HG03159 (cell line): ENCODE measurements around the gene FAM131C.

ENCODE experiments used
- ATAC-seq: cut with Tn5 transposase; IDR thresholded peaks from one replicate; pipeline ENCODE4 v1.9.1; 2021; ENCODE audit warnings: mild to moderate bottlenecking, moderate library complexity; ENCODE audit not compliant: unreplicated experiment

FAM131C gene, protein sequence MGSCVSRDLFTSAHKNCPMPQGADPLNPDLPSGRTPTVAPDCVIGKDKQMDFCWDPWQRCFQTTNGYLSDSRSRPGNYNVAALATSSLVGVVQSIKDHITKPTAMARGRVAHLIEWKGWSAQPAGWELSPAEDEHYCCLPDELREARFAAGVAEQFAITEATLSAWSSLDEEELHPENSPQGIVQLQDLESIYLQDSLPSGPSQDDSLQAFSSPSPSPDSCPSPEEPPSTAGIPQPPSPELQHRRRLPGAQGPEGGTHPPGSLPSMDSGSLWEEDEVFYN

GRCh38 chr1:16073490-16074119 lies at the start of gene FAM131C:
FAM131C (minus strand) TSS chr1:16073651; CDS start chr1:16073442, 209 bp downstream.
- no peak for ATAC-seq

DNA sequence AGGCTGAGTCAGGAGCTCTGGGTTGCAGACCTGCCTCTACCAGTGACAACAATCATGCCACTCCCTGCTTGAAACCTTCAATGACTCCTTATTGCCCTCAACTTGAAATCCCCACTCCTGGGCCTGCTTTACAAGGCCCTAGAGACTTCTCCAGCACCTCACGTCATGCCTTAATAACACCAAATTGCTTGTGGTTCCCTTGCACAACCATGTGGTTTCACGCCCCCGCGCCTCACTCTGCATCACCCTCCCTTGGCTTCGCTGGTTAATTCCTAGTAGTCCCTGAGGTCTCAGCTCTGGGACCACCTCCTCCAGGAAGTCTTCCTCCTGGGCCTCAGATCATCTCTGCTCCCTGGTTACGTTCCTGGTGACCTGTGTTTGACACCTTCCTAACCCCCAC lies 49.5 kb upstream of the FAM131C start:
- no peak for ATAC-seq

- ATAC-seq: no peak
Observed at GRCh38 chr1:16122350-16122881, 49.0 kb upstream of the FAM131C start.

GRCh38 chr1:16120940-16121410 lies 47.5 kb upstream of the FAM131C start:
- ATAC-seq: no peak

DNA sequence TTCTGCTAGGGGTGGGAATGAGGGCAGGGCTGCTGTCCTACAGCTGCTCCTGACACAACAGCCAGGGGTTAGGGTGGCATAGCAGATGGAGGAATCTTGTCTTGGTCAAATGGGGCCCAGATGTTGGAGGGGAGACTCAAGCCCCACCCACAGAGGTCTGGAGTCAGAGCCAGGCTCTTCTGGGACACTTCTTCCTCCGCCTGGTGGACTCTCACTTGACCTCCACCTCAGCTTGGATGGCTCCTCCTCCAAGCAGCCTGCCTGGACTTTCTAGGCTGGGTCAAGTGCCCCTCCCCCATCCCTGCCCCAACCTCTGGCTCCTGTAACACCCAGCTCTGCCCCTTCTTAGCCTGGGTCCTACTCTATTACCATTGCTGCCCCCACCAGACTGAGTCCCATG lies 47.0 kb upstream of the FAM131C start:
- no peak for ATAC-seq

DNA sequence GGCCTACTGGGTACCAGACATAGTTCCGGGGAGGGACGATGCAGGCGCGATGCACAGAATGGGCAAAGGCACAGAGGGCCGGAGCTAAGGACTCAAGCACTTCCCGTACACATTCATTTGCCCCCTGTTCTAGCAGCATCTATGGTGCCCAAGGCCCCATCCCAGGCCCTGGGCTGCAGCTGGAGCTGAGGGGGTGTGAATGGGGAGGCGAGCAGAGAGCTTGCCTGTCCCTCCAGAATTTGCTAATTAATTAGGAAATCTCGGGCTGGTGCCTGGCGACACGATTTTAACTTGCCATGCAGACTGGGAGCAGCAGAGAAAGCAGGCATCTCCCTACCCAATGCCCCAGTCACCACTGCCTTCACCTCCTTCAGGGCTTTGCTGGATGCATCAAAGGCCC lies 46.5 kb upstream of the FAM131C start:
- no peak for ATAC-seq

DNA sequence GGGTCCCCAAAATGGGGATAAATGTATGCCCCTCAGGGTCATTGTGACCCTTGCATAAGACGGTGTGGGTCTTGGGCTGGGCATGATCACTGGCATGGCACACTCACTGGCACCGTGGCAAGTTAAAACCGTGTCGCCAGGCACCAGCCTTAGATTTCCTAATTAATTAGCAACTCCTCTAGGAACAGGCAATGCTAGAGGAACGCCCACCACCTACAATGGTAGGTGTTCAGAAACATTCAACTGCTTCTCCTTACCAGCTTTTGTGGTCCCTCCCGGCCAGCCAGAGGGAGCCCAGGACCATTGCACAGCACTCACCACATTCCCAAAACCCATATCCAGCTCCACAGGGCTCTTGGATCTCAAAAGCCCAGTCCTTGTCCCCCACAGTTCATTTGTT lies 46.1 kb upstream of the FAM131C start:
- no peak for ATAC-seq

GRCh38 chr1:16118706-16119105 lies 45.3 kb upstream of the FAM131C start:
- ATAC-seq: no peak

- no peak for ATAC-seq
Observed at GRCh38 chr1:16117936-16118335, 44.5 kb upstream of the FAM131C start.

DNA sequence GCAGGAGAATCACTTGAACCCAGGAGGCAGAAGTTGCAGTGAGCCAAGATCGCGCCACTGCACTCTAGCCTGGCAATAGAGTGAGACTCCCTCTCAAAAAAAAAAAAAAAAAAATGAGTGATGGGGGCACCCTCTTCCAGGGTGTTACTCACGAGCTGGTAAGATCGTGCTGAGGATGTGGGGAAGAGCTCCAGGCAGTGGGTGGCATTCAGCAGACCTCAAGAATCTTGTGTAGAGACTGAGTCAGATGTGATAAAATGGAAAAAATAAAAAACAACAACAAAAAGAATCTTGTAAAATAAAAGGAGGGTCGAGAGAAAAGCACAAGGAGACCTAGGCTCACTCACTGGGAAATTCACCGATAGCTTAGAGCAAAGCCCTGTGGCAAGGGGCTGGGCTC lies 43.9 kb upstream of the FAM131C start:
- ATAC-seq: no peak

DNA sequence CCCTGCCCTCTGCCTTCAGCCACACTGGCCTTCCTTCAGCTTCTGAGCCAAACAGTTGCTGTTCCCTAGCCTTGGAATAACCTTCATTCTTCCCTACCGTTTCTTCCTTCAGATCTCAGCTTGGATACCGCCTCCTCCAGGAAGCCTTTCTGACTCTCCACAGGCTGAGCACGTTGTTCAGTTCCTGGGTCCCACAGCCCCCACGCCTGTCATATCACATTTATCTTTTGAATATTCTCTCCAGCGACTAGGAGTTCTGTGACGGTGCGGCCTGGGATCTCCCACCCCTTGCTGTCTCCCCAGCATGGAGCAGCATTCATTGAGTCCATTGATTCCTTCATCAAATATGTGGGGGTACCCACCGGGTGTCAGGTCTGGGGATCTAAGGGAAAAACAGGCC lies 43.2 kb upstream of the FAM131C start:
- ATAC-seq: no peak

GRCh38 chr1:16116002-16116401 lies 42.6 kb upstream of the FAM131C start:
- no peak for ATAC-seq

DNA sequence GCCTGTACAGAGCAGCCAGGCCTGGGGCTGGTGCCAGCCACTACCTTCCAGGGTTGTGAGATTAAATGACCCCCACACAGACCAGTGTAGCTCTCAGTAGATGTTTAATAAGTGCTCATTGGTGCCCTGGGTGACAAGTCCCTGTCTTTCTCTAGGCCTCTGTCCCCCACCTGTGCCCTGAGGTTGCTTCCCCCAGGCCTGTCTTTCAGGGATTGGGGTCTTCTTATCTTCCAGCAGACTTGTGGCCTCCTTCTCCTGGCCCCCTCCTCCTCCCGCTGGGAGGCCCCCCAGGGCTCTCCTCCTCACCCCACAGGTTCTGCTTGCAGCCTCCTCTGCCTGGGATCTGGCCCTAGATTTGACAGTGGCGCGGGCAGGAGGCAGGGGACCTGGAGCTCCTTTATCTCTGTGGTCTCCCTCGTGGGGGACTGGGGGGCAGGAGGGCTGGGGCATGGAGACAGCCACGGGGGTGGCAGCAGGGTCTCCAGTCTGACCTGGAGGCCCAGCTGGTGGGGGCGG lies 42.1 kb upstream of the FAM131C start:
- ATAC-seq: no peak

- no peak for ATAC-seq
Observed at GRCh38 chr1:16114527-16115467, 41.3 kb upstream of the FAM131C start.

DNA sequence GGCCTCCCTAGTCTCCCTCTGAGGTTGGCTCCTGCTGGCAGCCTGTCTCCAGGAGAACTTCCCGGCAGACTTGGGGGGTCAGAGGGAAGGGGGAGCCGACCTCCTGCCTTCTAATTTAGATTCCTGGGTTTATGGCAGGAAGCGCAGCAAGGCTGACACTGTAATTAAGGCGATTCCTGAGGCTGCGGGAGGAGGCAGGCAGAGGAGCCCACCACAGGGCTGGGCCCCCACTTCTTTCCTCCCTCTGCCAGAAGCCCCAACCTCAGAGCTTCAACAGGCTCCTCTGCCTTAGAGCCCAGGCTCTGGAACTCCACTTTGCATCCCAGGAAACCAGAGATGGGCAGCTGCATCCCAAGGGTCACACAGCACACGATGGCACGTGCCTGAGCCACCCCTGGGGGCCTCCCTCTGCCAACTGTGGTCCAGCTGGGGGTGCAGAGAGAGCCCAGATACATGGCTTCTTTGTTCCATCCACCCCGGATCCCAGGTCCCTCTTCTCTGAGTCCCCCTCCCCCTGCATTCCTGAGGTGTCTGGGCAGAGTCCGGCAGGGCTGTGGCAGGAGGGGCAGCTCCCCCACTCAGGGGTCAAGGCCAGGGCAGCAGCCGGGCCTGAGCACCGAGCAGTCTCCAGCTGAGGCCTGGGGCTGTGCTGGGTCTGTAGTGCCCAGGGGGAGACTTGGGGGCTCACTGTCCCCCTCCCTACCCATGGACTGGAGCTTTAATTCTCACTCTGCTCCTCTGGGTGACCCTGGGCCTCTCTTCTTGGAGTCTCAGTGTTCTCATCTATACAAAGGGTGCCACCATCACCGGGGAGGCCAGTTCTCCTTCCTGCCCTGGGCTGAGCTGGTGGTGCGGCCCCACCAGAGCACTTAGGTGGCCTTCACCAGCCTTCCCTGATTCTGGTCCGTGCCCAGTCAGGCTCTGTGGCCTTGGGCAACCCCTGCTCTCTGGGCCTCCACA lies 39.4 kb upstream of the FAM131C start:
- no peak for ATAC-seq

- ATAC-seq: no peak
Observed at GRCh38 chr1:16111771-16112595, 38.5 kb upstream of the FAM131C start.

GRCh38 chr1:16110884-16111283 lies 37.4 kb upstream of the FAM131C start:
- no peak for ATAC-seq

DNA sequence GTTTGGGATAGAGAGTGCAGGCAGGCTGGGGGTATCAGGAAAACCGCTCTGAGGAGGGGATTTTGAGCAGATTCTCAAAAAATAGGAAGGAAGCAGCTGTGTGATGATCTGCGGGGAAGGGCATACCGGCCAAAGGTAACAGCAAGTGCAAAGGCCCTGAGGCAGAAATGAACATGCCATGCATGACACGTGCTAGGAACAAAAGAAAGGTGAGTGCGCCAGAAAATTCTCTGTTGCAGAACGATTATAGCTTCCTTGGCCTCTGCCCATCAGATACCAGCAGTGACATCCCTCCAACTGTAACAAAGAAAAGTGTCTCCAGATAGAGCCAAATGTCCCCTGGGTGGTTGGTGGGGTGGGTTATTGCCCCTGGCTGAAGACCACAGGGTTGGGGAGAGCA lies 37.0 kb upstream of the FAM131C start:
- ATAC-seq: no peak

- no peak for ATAC-seq
Observed at GRCh38 chr1:16109571-16109970, 36.1 kb upstream of the FAM131C start.
